KOPT-K1 (cell line): ENCODE measurements around the gene PPIG.
"Not testable (repeated sequence)": the region's sequence is repeated elsewhere in the genome, so short reads cannot be mapped to it uniquely, and the experiment has no call there.

Experiments
- H3K27ac ChIP-seq: fragments of 200-600 bp; sonication (generic); 2 replicates; pipeline ENCODE4 v1.5.1; 2016; ENCODE audit warnings: antibody characterized with exemption, mild to moderate bottlenecking, low read depth, low read length; ENCODE audit not compliant: poor library complexity, severe bottlenecking
- H3K36me3 ChIP-seq: fragments of 200-600 bp; sonication (generic); 2 replicates; pipeline ENCODE4 v1.5.1; 2017; ENCODE audit warnings: antibody characterized with exemption, mild to moderate bottlenecking, low read length, moderate library complexity; ENCODE audit not compliant: insufficient read depth
- H3K9me3 ChIP-seq: fragments of 200-600 bp; sonication (generic); 2 replicates; pipeline ENCODE4 v1.5.1; 2017; ENCODE audit warnings: antibody characterized with exemption, low read length, mild to moderate bottlenecking; ENCODE audit not compliant: insufficient read depth, poor library complexity, severe bottlenecking

PPIG gene

DNA sequence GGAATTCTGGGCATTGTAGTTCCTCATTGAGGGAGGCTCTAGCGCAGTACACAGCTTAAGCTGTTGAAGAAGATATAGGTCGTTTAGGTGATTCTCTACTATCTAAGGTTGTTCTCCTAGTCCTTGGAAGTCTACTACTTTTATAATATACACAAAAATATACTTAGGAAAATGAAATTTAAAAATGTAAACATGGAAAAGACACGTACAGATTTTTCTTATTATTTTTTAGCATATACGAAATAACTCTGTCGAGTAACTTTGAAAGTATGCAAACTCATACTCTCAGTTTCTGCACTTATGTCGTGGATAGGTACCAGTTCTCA lies 10.2 kb upstream of the PPIG start:
- Histone ChIP-seq H3K27ac (peak overlapping the region; percentile 73), H3K36me3 (peaks cover 19% of the 10 kb centered on the region)

DNA sequence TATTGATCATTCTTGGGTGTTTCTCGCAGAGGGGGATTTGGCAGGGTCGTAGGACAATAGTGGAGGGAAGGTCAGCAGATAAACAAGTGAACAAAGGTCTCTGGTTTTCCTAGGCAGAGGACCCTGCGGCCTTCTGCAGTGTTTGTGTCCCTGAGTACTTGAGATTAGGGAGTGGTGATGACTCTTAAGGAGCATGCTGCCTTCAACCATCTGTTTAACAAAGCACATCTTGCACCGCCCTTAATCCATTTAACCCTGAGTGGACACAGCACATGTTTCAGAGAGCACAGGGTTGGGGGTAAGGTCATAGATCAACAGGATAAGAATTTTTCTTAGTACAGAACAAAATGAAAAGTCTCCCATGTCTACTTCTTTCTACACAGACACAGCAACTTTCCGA lies 9.6 kb upstream of the PPIG start:
- peaks cover 17% of the 10 kb centered on the region for H3K36me3 ChIP-seq
- not testable (repeated sequence) for H3K9me3 ChIP-seq, H3K27ac ChIP-seq

More for the DNA sequence above, 10.2 kb upstream of the PPIG start:
- H3K9me3 ChIP-seq = no peaks in the 10 kb centered on the region

DNA sequence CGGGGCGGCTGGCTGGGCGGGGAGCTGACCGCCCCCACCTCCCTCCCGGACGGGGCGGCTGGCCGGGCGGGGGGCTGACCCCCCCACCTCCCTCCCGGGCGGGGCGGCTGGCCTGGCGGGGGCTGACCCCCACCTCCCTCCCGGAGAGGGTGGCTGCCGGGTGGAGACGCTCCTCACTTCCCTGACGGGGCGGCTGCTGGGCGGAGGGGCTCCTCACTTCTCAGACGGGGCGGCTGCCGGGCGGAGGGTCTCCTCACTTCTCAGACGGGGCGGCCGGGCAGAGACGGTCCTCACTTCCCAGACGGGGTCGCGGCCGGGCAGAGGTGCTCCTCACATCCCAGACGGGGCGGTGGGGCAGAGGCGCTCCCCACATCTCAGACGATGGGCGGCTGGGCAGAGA lies 8.9 kb upstream of the PPIG start:
- H3K9me3 ChIP-seq, H3K27ac ChIP-seq: not testable (repeated sequence)
- H3K36me3 ChIP-seq = peaks cover 11% of the 10 kb centered on the region

DNA sequence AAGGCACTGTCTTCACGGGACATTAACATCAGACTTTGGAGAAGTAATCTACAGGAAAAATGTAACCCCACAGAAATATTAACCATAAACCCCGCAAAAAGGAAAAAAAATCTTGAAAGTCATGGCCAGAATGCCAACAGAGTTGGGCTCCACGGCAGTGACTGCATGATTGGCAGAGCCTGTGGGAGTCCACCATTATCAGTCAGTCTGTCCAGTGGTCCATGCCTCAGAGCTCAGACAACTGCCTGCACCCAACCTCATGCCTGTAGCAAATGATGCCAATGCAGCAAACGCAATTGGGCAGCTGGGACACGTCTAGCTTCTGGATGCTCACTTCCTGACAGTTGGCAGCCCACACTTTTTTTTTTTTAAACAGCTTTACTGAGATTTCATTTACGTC lies 5.1 kb upstream of the PPIG start:
- Histone ChIP-seq H3K27ac (no peak overlapping the region), H3K36me3 (no peaks in the 10 kb centered on the region), H3K9me3 (peaks cover 13% of the 10 kb centered on the region)

DNA sequence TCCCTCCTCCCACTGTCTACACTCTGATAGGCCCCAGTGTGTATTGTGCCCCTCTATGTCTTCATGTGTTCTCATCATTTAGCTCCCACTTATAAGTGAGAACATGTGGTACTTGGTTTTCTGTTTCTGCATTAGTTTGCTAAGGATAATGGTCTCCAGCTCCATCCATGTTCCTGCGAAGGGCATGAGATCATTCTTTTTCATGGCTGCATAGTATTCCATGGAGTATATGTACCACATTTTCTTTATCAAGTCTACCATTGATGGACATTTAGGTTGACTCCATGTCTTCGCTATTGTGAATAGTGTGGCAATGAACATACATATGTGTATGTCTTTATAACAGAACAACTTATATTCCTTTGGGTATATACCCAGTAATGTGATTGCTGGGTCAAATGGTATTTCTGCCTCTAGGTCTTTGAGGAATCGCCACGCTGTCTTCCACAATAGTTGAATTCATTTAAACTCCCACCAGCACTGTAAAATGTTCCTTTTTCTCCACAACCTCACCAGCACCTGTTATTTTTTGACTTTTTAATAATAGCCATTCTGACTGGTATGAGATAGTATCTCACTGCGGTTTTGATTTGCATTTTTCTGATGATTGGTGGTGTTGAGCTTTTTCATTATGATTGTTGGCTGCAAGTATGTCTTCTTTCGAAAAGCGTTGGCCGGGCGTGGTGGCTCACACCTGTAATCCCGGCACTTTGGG lies 1.4 kb upstream of the PPIG start:
- not testable (repeated sequence) for H3K27ac ChIP-seq, H3K36me3 ChIP-seq
- H3K9me3 ChIP-seq = peaks cover 13% of the 10 kb centered on the region

DNA sequence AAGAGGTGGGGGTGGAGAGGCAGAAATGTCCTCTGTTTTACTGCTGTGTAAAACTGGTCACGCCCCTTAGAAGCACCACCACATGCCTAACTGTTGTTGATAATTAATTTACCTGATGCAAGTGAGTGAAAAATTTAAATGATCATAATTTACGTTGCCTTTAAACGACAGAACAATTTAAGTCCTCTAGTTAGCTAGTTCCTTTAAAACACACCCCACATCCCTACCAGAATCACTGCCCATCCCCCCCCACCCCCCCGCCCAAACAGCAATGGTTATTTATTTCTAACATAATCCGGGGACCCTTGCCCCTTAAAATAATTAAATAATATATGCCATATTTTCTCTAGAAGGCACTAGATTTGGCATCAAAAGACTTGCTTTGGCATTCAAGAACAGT lies 633 bp upstream of the PPIG start:
- peaks cover 13% of the 10 kb centered on the region for H3K9me3 ChIP-seq
- no peak overlapping the region for H3K27ac ChIP-seq
- peaks cover 8% of the 10 kb centered on the region; the same call in 1 of the 2 replicates for H3K36me3 ChIP-seq

DNA sequence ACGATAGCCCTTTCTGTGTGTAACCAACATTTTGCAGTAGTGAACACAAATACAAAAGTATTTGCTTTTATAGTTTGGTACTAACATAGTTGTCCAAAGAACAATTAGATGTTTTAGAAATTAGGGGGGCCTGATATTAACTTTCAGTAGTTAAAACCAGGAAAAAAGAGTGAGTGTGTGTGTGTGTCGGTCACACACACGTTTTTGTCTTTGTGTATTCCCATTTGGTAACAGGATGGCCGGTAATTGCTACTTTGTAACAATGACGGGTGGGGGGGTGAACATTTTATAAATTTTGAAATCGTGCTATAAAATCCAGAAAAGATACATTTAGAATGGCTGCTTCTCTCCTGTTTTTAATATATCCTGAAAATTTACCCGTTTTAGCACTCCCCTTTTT lies 1.5 kb downstream of the PPIG start:
- H3K27ac ChIP-seq = peak overlapping the region; percentile 97
- peaks cover 13% of the 10 kb centered on the region for H3K9me3 ChIP-seq
- peaks cover 12% of the 10 kb centered on the region; the same call in 1 of the 2 replicates for H3K36me3 ChIP-seq

DNA sequence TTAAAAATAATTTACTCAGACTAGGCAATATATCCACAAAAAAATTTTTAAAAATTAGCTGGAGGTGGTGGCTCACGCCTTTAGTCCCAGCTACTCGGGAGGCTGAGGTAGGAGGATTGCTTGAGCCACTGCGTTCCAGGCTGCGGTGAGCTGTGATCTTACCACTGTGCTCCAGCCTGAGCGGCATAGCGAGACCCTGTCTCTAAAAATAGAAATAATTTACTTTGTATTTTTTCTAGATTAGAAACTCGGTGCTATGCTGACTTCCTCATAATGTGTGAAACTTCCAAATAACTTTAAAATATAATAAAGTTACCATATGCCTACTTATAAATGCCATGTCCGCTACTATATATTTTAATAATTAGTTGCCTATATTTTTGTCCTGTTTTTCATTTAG lies 6.7 kb downstream of the PPIG start:
- H3K36me3 ChIP-seq = peaks cover 23% of the 10 kb centered on the region; the same call in 1 of the 2 replicates
- no peak overlapping the region for H3K27ac ChIP-seq
- no peaks in the 10 kb centered on the region for H3K9me3 ChIP-seq

DNA sequence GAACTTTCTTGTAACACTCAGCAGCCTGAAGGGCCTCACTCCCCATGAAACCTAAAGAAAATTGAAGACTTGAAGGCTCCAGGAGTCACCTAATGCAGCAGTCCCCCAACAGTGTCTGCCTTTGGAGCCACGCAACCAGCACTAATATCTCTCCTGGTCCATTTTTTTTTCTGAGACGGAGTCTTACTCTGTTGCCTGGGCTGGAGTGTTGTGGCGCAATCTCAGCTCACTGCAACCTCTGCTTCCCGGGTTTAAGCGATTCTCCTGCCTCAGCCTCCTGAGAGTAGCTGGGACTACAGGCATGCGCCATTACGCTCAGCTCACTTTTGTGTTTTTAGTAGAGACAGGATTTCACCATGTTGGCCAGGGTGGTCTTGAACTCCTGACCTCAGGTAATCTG lies 12.4 kb downstream of the PPIG start:
- H3K27ac ChIP-seq, H3K9me3 ChIP-seq: not testable (repeated sequence)
- peaks cover 16% of the 10 kb centered on the region for H3K36me3 ChIP-seq

DNA sequence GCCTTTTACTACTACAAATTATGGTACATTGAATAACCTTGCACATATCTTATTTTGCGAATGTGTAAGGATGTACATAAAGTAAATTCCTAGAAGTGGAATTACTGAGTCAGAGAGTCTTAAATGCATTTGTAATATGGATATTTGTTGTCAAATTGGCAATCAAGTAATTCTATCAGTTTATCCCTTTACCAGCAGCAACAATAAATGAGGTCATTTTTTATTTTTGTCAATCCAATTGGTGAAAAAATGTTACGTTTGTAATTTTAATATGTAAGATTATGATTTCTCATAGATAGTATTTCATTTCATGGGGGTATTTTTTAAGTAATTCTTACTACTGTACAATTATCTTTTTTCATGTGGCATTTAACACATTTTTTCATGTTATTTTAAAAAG lies 14.8 kb downstream of the PPIG start:
- no peak overlapping the region for H3K27ac ChIP-seq
- peaks cover 19% of the 10 kb centered on the region for H3K36me3 ChIP-seq
- no peaks in the 10 kb centered on the region for H3K9me3 ChIP-seq

DNA sequence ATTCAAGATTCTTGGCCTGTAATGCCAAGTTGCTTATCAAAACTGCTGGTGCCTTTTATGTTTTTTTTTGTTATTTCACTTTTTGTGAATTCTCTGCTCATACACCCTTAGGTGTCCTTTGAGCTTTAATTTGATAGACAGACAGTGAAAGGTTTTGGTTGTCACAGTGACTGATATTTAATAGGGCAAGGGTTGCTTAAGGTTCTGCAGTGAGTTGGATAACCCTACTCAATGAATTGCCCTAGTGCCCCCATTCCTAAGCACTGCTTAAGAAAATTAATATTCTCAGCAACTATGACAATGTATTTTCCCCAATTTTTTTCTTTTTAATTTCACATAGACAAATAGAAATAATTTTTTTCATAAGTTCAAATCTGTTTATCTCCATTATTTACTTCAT lies 15.4 kb downstream of the PPIG start:
- H3K9me3 ChIP-seq = no peaks in the 10 kb centered on the region
- H3K36me3 ChIP-seq = peaks cover 19% of the 10 kb centered on the region

DNA sequence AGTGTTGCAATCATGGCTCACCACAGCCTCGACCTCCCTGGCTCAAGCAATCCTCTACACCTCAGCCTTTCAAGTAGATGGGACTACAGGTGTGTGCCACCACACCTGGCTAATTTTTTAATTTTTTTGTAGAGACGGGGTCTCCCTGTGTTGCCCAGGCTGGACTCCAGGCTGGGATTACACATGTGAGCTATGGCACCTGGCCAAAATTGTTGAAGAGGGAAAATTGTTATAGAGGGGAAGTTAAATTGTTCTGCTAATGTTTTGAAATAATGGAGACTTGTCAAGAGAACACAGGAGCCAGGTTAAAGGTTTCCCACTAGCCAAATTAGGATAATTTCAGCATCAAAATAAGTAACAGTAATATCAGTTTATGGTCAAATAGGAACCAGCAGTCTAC lies 25.1 kb downstream of the PPIG start:
- peaks cover 98% of the 10 kb centered on the region for H3K36me3 ChIP-seq
- no peak overlapping the region for H3K27ac ChIP-seq

More for the DNA sequence above, 15.4 kb downstream of the PPIG start:
- H3K27ac ChIP-seq = no peak overlapping the region

DNA sequence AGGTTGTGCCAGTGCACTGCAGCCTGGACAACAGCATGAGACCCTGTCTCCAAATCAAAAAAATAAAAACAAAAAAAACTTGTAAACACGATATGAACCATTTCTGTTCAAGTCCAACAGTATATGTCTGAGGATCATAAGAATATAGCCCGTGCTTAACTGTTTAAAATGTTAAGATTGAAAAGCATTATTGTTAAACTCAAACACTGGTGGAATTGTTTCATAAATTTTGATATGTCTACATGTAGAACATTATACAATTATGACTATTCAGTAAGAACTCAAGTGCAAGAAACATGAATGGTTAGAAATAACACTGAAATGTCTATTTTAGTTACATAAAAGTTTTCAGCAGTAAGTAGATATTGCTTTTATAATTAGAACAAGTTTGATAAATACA lies 29.7 kb downstream of the PPIG start:
- peaks cover 93% of the 10 kb centered on the region for H3K36me3 ChIP-seq
- no peak overlapping the region for H3K27ac ChIP-seq
- peaks cover 12% of the 10 kb centered on the region for H3K9me3 ChIP-seq

More for the DNA sequence above, 25.1 kb downstream of the PPIG start:
- no peaks in the 10 kb centered on the region for H3K9me3 ChIP-seq

DNA sequence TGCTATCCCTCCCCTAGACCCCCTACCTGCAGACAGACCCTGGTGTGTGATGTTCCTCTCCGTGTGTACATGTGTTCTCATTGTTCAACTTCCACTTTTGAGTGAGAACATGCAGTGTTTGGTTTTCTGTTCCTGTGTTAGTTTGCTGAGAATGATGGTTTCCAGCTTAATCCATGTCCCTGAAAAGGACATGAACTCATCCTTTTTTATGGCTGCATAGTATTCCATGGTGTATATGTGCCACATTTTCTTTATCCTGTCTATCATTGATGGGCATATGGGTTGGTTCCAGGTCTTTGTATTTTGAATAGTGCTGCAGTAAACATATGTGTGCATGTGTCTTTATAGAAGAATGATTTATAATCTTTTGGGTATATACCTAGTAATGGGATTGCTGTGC lies 31.8 kb downstream of the PPIG start:
- peaks cover 93% of the 10 kb centered on the region for H3K36me3 ChIP-seq
- H3K9me3 ChIP-seq = peaks cover 12% of the 10 kb centered on the region
- H3K27ac ChIP-seq = not testable (repeated sequence)

DNA sequence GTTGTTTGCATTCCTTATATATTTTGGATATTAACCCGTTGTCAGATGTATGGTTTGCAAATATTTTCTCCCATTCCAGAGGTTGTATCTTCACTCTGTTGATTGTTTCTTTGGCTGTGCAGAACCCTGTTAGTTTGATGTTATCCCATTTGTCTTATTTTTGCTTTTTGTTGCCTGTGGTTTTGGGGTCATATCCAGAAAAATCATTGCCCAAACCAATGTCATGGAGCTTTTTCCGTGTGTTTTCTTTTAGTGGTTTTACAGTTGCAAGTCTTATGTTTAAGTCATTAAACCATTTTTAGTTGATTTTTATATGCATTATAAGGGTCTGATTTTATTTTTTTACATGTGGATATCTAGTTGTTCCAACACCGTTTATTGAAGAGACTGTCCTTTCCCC lies 35.8 kb downstream of the PPIG start:
- H3K9me3 ChIP-seq = peaks cover 12% of the 10 kb centered on the region
- peaks cover 93% of the 10 kb centered on the region for H3K36me3 ChIP-seq

DNA sequence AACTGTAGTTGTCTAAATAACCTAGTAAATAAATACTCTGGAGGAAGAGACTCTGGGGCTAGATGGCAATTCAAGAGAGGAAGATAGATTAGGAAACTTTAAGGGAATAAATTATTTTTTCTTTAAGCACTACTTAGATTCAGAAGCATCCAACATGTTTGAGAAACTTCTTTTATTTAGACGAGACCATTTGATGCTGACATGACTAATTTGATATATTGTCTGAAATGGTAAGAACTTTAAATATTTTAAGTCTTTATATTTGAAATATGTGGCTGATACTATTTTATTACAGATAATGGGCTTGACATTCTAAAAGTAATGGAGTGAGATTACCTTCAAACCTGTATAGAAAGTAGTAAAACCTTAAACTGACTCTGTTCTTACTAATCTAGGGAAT lies 36.4 kb downstream of the PPIG start:
- Histone ChIP-seq H3K27ac (no peak overlapping the region), H3K36me3 (peaks cover 93% of the 10 kb centered on the region), H3K9me3 (peaks cover 9% of the 10 kb centered on the region)

More for the DNA sequence above, 35.8 kb downstream of the PPIG start:
- no peak overlapping the region for H3K27ac ChIP-seq
